ENCODE results near the gene PRKG1. TPM values are rescaled to one million over a fixed set of nuclear protein-coding genes. Genes with fewer than 3 reads are reported as not detected.

PRKG1 gene
- total RNA-seq, 1 experiment from 2014 or later = 16.5 TPM

GRCh38 chr10:51928162-51928561, 853.9 kb downstream of the PRKG1 start (continued):
- TF ChIP-seq ZNF425 (CRISPR knock-in tag; conservative IDR thresholded peaks at IDR 0.05) (no peak), RORB (CRISPR knock-in tag; IDR thresholded peaks at IDR 0.05) (no peak), ELF4 (CRISPR knock-in tag; IDR thresholded peaks at IDR 0.05; ENCODE audit: low read depth) (no peak)

- no peak overlapping the region for H3K4me3 Mint-ChIP-seq
- ATAC-seq (no peak), DNase-seq (ENCODE audit: low spot score) (no peak)
- no peak overlapping the region for H3K27ac Mint-ChIP-seq
- ChIA-PET CTCF (interaction anchor here (0.5 kb wide), 1 partner anchor 146 kb away, joined by 3 read pairs; no protein-coding TSS in a partner anchor), POLR2A (interaction anchor here (0.6 kb wide), 1 partner anchor 286 kb away, joined by 4 read pairs; no protein-coding TSS in a partner anchor)
- H3K4me1 Mint-ChIP-seq = 0 out of 2 replicates have a peak, but pooled peaks cover 3% of the 10 kb centered on the region
- H3K9me3 Mint-ChIP-seq = no peaks in the 10 kb centered on the region
- no peaks in the 10 kb centered on the region for H3K36me3 Mint-ChIP-seq
- H3K27me3 Mint-ChIP-seq (ENCODE audit: low read depth) = no peaks in the 10 kb centered on the region
- TF ChIP-seq JAZF1 (CRISPR knock-in tag; IDR thresholded peaks at IDR 0.05) (no peak), OVOL2 (CRISPR knock-in tag; IDR thresholded peaks at IDR 0.05; ENCODE audit: borderline replicate concordance) (no peak), JUN (CRISPR knock-in tag; IDR thresholded peaks at IDR 0.05) (no peak), ESRRA (CRISPR knock-in tag; IDR thresholded peaks at IDR 0.05; ENCODE audit: borderline replicate concordance) (no peak), TP53 (CRISPR knock-in tag; IDR thresholded peaks at IDR 0.05) (no peak)
Measured at GRCh38 chr10:51932530-51932929, 858.2 kb downstream of the PRKG1 start.

- no peaks in the 10 kb centered on the region for H3K27me3 Mint-ChIP-seq (ENCODE audit: low read depth)
- no peak overlapping the region for H3K4me3 Mint-ChIP-seq
- H3K27ac Mint-ChIP-seq = no peak overlapping the region
- POLR2A ChIA-PET = no interaction called here
- no peaks in the 10 kb centered on the region for H3K9me3 Mint-ChIP-seq
- ATAC-seq = no peak
- CTCF ChIA-PET = interaction anchor here (1.2 kb wide), 1 partner anchor 69 kb away, joined by 4 read pairs; no protein-coding TSS in a partner anchor
- no peaks in the 10 kb centered on the region for H3K4me1 Mint-ChIP-seq
- DNase-seq (ENCODE audit: low spot score) = no peak
- no peaks in the 10 kb centered on the region for H3K36me3 Mint-ChIP-seq
- TF ChIP-seq KAT7 (CRISPR knock-in tag; IDR thresholded peaks at IDR 0.05; ENCODE audit: borderline replicate concordance) (no peak), RELA (CRISPR knock-in tag; IDR thresholded peaks at IDR 0.05; ENCODE audit: borderline replicate concordance) (no peak), MXD4 (CRISPR knock-in tag; IDR thresholded peaks at IDR 0.05; ENCODE audit: borderline replicate concordance) (no peak), RORB (CRISPR knock-in tag; IDR thresholded peaks at IDR 0.05) (no peak), SP1 (CRISPR knock-in tag; conservative IDR thresholded peaks at IDR 0.05) (no peak), PRRX2 (CRISPR knock-in tag; IDR thresholded peaks at IDR 0.05) (no peak), GABPB1 (CRISPR knock-in tag; IDR thresholded peaks at IDR 0.05) (no peak), ZNF532 (CRISPR knock-in tag; IDR thresholded peaks at IDR 0.05; ENCODE audit: borderline replicate concordance) (no peak), EMX1 (CRISPR knock-in tag; IDR thresholded peaks at IDR 0.05) (no peak), SMAD3 (CRISPR knock-in tag; IDR thresholded peaks at IDR 0.05; ENCODE audit: borderline replicate concordance) (no peak), MAX (CRISPR knock-in tag; IDR thresholded peaks at IDR 0.05) (no peak), NFYB (CRISPR knock-in tag; conservative IDR thresholded peaks at IDR 0.05; ENCODE audit: low read depth) (no peak)
Measured at GRCh38 chr10:51934373-51934772, 860.1 kb downstream of the PRKG1 start.

All from WTC11 (cell line).